NCI-H2107 treated with DMSO at 0.1 percent for 48 hours (cell line): Measurements from ENCODE around the gene CSH2.
"Not testable (repeated sequence)": the region's sequence is repeated elsewhere in the genome, so short reads cannot be mapped to it uniquely, and the experiment has no call there.

Experiments
- DNase-seq: peaks from one replicate; lab custom pipeline; 2025; ENCODE audit not compliant: unreplicated experiment; lab: John Stamatoyannopoulos, UW

The CSH2 gene

DNA sequence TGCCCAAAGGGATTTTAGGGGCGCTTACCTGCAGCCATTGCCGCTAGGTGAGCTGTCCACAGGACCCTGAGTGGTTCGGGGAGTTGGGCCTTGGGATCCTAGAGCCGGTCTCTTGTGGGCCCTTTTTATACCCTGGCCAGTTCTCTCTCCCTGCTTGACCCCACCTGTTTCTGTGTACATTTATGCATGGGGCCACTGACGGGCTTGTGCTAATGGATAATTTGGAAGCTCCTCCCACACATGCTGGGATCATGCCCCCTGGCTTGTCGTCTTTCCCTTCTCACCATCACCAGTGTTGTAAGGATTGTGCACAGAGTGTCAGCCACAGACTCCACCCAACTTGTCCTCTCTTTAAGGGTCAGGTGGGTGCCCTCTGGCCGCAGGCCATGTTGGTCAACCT is at the start of gene CSH2:
Gene CSH2, minus strand, starts transcription at position 101 of the 400 bp plus-strand sequence. Its CDS starts 63 bp downstream, at position 38.
- not testable (repeated sequence) for DNase-seq

- DNase-seq: not testable (repeated sequence)
Observed at GRCh38 chr17:63922402-63922801, 48.9 kb upstream of the CSH2 start.

DNA sequence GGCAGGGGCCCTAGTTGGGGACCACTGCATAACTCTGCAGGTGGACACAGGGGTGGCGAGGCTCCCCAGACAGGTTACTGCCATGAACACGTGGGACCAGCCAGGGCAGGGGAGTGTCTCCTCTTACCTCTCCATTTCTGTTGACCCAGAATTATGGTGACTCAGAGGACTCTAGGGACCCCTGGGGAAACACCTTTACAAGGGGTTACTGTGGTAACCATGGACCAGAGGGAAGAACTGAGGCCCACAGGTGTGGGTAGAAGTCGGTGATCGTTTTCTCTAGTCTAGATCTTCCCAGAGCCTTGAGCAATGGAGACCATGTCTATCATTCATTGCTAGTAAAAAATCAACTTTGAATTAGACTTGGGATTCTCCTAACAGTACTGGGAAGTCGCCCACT is 47.3 kb upstream of the CSH2 start:
- DNase-seq: not testable (repeated sequence)

DNA sequence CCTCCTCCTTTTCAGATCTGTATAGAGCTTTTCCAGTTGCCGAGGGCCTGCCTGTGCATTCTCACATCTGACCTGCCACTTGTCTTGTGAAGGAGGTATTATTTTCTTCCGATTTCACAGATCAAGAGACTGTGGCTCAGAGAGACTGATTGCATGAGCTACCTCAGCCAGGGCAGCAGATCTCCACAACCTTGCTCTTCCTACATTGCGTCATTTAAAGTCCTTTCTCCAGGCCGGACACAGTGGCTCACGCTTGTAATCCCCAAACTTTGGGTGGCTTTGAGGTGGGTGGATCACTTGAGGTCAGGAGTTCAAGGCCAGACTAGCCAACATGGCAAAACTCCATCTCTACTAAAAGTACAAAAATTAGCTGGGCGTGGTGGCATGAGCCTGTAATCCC is 46.6 kb upstream of the CSH2 start:
- not testable (repeated sequence) for DNase-seq

GRCh38 chr17:63919311-63919723 is 45.8 kb upstream of the CSH2 start:
- DNase-seq: peak; percentile 64

DNA sequence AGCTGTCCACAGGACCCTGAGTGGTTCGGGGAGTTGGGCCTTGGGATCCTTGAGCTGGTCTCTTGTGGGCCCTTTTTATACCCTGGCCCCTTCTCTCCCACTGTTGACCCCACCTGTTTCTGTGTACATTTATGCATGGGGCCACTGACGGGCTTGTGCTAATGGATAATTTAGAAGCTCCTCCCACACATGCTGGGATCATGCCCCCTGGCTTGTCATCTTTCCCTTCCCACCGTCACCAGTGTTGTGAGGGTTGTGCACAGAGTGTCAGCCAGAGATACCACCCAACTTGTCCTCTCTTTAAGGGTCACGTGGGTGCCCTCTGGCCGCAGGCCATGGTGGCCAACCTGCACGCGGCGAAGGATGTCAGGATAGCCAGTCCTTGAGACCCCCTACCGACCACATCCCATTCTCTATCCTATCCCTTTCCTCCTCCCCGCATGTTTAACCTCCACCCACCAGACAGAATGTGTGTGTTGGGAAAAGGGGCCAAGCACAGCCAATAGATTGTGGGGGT is 45.4 kb upstream of the CSH2 start, which contains the start of gene GH1:
Gene GH1, minus strand, starts transcription at position 51 of the 517 bp plus-strand sequence. CDS start 63 bp downstream, outside the sequence.
- DNase-seq: not testable (repeated sequence)

GRCh38 chr17:63918305-63918704 is 44.8 kb upstream of the CSH2 start:
- DNase-seq: no peak

DNA sequence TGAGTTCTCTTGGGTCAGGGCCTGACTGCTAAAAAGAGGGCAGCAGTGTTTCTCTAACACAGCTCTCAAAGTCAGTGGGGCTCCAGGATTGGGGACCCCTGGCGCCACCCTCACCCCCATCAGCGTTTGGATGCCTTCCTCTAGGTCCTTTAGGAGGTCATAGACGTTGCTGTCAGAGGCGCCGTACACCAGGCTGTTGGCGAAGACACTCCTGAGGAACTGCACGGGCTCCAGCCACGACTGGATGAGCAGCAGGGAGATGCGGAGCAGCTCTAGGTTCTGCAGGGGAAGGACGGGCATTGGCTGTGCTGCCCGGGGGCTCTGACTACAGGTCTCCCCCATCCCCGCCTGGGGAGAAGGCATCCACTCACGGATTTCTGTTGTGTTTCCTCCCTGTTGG is 44.2 kb upstream of the CSH2 start:
- DNase-seq: no peak

GRCh38 chr17:63917206-63917605 is 43.7 kb upstream of the CSH2 start:
- DNase-seq: not testable (repeated sequence)

- no peak for DNase-seq
Observed at GRCh38 chr17:63916566-63917185, 43.2 kb upstream of the CSH2 start.

GRCh38 chr17:63915753-63916152 is 42.3 kb upstream of the CSH2 start:
- DNase-seq: not testable (repeated sequence)

GRCh38 chr17:63914471-63914870 is 41.0 kb upstream of the CSH2 start:
- no peak for DNase-seq

GRCh38 chr17:63911657-63912100 is 38.2 kb upstream of the CSH2 start:
- no peak for DNase-seq

GRCh38 chr17:63911041-63911635 is 37.7 kb upstream of the CSH2 start, which contains the start of gene CSHL1:
TSS of gene CSHL1 (minus strand) at chr17:63911258. CDS start at chr17:63911196, 62 bp downstream.
- no peak for DNase-seq

GRCh38 chr17:63910096-63910495 is 36.6 kb upstream of the CSH2 start:
- DNase-seq: no peak

- not testable (repeated sequence) for DNase-seq
Observed at GRCh38 chr17:63909586-63909985, 36.1 kb upstream of the CSH2 start.

DNA sequence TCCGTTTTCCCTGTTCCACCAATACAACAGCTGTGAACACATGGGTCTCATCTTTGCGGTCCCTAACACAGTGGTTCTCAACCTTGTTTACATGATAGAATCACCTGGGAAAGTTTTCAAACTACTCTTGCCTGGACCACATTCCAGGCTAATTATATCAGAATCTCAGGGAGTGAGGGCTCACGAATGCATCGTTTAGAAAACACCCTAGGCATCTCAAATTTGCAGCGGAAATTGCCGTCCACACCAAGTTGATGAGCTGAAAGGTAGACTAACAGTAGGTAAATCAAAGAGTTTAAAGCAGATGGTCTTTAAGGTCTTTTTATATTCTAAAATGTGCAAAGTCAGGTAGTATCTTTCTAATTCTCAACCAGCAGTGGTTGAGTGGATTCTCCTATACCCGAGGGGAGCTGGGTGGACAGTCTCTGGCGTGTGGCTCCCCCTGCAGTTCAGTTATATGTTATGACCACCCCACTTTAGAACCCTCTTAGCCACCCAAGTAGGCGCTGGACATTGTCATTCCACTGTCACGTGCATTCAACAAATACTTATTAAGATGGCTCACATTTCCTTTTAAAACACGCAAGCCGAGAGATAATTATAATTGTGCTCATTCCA is 33.8 kb upstream of the CSH2 start:
- DNase-seq: not testable (repeated sequence)

- DNase-seq: not testable (repeated sequence)
Observed at GRCh38 chr17:63904796-63905195, 31.3 kb upstream of the CSH2 start.

GRCh38 chr17:63903787-63904201 is 30.3 kb upstream of the CSH2 start:
- not testable (repeated sequence) for DNase-seq

- not testable (repeated sequence) for DNase-seq
Observed at GRCh38 chr17:63901971-63902370, 28.5 kb upstream of the CSH2 start.

GRCh38 chr17:63898899-63899798 is 25.7 kb upstream of the CSH2 start:
- DNase-seq: not testable (repeated sequence)
